A549 (cell line): ENCODE measurements around the gene KCNAB1.

Experiments
- CEBPB ChIP-seq, 2 experiments: fragments of >200 bp in 1 of 2; sonication (Bioruptor Twin) in 1 of 2; formaldehyde crosslinking in 1 of 2; IDR thresholded peaks; 2 replicates each; pipeline ENCODE4 v1.6.1; 2012 to 2016
- CTCF ChIP-seq: fragments of >200 bp; sonication (Bioruptor Twin); formaldehyde crosslinking; IDR thresholded peaks from 3 replicates; pipeline ENCODE4 v1.5.1; 2016
- ESRRA ChIP-seq: fragments of 150-350 bp; IDR thresholded peaks from 2 replicates; pipeline ENCODE4 v1.6.1; 2014; ENCODE audit warnings: mild to moderate bottlenecking, low read length, borderline replicate concordance
- HDAC2 ChIP-seq: fragments of 200-600 bp; sonication (generic); IDR thresholded peaks from 2 replicates; pipeline ENCODE4 v1.6.1; 2016
- JUN ChIP-seq, 2 experiments: fragments of >200 bp; sonication (Bioruptor Twin); formaldehyde crosslinking; IDR thresholded peaks; 2 replicates in 1 of 2; 3 replicates in 1 of 2; pipeline ENCODE4 v1.6.1; 2016 to 2017
- MAFK ChIP-seq: fragments of 450-650 bp; IDR thresholded peaks from 2 replicates; pipeline ENCODE4 v1.6.1; 2014; ENCODE audit not compliant: partially characterized antibody
- POLR2A ChIP-seq: IDR thresholded peaks from 2 replicates; pipeline ENCODE4 v1.6.1; 2012; ENCODE audit warnings: mild to moderate bottlenecking, low read length
- ZFP36 ChIP-seq: fragments of 450-650 bp; IDR thresholded peaks from 2 replicates; pipeline ENCODE4 v1.6.1; 2014; ENCODE audit warnings: borderline replicate concordance; ENCODE audit not compliant: partially characterized antibody

GRCh38 chr3:156216216-156216615 is 95.8 kb downstream of the KCNAB1 start:
- no peak for TF ChIP-seq CTCF
- TF ChIP-seq MAFK = no peak
- TF ChIP-seq ZFP36 = no peak
- no peak for TF ChIP-seq POLR2A
- TF ChIP-seq CEBPB (IDR thresholded peaks at IDR 0.05) = no peak
- TF ChIP-seq ESRRA = no peak
- no peak for TF ChIP-seq JUN (IDR thresholded peaks at IDR 0.05)
- no peak for TF ChIP-seq HDAC2
